ENCODE results near the gene FGFR2.

The FGFR2 gene

GRCh38 chr10:121493521-121493920 lies 104.7 kb downstream of the FGFR2 start:
- no peak for DNase-seq (ENCODE audit: low read depth in 2 of 2)

- no peak for DNase-seq (ENCODE audit: low read depth in 2 of 2)
These were observed 107.2 kb downstream of the FGFR2 start for GRCh38 chr10:121490871-121491519.

GRCh38 chr10:121485436-121486139 lies 112.7 kb downstream of the FGFR2 start:
- no peak for DNase-seq (ENCODE audit: low read depth in 2 of 2)

GRCh38 chr10:121484816-121485215 lies 113.4 kb downstream of the FGFR2 start:
- DNase-seq (ENCODE audit: low read depth in 2 of 2), result no peak

- no peak for DNase-seq (ENCODE audit: low read depth in 2 of 2)
These were observed 113.8 kb downstream of the FGFR2 start for GRCh38 chr10:121484401-121484800.

- DNase-seq (ENCODE audit: low read depth in 2 of 2), result no peak
These were observed 117.1 kb downstream of the FGFR2 start for GRCh38 chr10:121481180-121481579.

GRCh38 chr10:121478556-121478955 lies 119.7 kb downstream of the FGFR2 start:
- no peak for DNase-seq (ENCODE audit: low read depth in 2 of 2)

- no peak for DNase-seq (ENCODE audit: low read depth in 2 of 2)
These were observed 128.2 kb downstream of the FGFR2 start for GRCh38 chr10:121469797-121470606.

- no peak for DNase-seq (ENCODE audit: low read depth in 2 of 2)
These were observed 129.5 kb downstream of the FGFR2 start for GRCh38 chr10:121468726-121469125.

GRCh38 chr10:121466424-121466823 lies 131.8 kb downstream of the FGFR2 start:
- DNase-seq (ENCODE audit: low read depth in 2 of 2), result no peak

GRCh38 chr10:121465215-121465614 lies 133.0 kb downstream of the FGFR2 start:
- DNase-seq (ENCODE audit: low read depth in 2 of 2), result no peak

- DNase-seq (ENCODE audit: low read depth in 2 of 2), result no peak
These were observed 133.7 kb downstream of the FGFR2 start for GRCh38 chr10:121464517-121464916.

GRCh38 chr10:121462955-121463354 lies 135.3 kb downstream of the FGFR2 start:
- no peak for DNase-seq (ENCODE audit: low read depth in 2 of 2)

- no peak for DNase-seq (ENCODE audit: low read depth in 2 of 2)
These were observed 136.0 kb downstream of the FGFR2 start for GRCh38 chr10:121462281-121462680.

- DNase-seq (ENCODE audit: low read depth in 2 of 2), result no peak
These were observed 136.9 kb downstream of the FGFR2 start for GRCh38 chr10:121461307-121461706.

- DNase-seq (ENCODE audit: low read depth in 2 of 2), result no peak
These were observed 137.5 kb downstream of the FGFR2 start for GRCh38 chr10:121460733-121461132.

GRCh38 chr10:121459622-121460453 lies 138.4 kb downstream of the FGFR2 start:
- no peak for DNase-seq (ENCODE audit: low read depth in 2 of 2)

- no peak for DNase-seq (ENCODE audit: low read depth in 2 of 2)
These were observed 139.0 kb downstream of the FGFR2 start for GRCh38 chr10:121459279-121459621.

GRCh38 chr10:121457729-121458128 lies 140.5 kb downstream of the FGFR2 start:
- DNase-seq (ENCODE audit: low read depth in 2 of 2), result no peak

GRCh38 chr10:121455377-121455776 lies 142.9 kb downstream of the FGFR2 start:
- DNase-seq (ENCODE audit: low read depth in 2 of 2), result no peak

- no peak for DNase-seq (ENCODE audit: low read depth in 2 of 2)
These were observed 143.5 kb downstream of the FGFR2 start for GRCh38 chr10:121454781-121455180.

- no peak for DNase-seq (ENCODE audit: low read depth in 2 of 2)
These were observed 145.1 kb downstream of the FGFR2 start for GRCh38 chr10:121453160-121453559.
